GM19455 (cell line): ENCODE results near the gene TKTL2.

Experiments
- ATAC-seq: cut with Tn5 transposase; IDR thresholded peaks from one replicate; pipeline ENCODE4 v1.9.1; 2021; ENCODE audit not compliant: unreplicated experiment

The TKTL2 gene, protein sequence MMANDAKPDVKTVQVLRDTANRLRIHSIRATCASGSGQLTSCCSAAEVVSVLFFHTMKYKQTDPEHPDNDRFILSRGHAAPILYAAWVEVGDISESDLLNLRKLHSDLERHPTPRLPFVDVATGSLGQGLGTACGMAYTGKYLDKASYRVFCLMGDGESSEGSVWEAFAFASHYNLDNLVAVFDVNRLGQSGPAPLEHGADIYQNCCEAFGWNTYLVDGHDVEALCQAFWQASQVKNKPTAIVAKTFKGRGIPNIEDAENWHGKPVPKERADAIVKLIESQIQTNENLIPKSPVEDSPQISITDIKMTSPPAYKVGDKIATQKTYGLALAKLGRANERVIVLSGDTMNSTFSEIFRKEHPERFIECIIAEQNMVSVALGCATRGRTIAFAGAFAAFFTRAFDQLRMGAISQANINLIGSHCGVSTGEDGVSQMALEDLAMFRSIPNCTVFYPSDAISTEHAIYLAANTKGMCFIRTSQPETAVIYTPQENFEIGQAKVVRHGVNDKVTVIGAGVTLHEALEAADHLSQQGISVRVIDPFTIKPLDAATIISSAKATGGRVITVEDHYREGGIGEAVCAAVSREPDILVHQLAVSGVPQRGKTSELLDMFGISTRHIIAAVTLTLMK

DNA sequence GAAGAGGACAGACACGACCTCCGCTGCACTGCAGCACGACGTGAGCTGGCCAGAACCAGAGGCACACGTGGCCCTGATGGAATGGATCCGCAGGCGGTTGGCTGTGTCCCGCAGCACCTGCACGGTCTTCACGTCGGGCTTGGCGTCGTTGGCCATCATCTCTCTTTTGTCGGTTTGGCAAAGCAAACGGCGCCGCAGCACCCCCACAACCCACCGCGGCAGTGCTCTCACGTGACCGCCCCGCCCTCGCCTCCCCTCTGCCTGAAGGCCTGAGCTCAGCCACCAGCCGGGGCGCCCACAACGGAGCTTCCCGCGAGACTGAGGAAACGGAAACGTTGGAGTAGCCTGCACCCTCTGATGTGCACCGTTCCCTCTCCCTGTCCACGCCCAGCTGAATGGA, at the start of gene TKTL2:
Gene TKTL2 (minus strand): TSS at position 179 of the 400 bp plus-strand sequence. CDS start 20 bp downstream, at position 159.
- ATAC-seq = no peak

DNA sequence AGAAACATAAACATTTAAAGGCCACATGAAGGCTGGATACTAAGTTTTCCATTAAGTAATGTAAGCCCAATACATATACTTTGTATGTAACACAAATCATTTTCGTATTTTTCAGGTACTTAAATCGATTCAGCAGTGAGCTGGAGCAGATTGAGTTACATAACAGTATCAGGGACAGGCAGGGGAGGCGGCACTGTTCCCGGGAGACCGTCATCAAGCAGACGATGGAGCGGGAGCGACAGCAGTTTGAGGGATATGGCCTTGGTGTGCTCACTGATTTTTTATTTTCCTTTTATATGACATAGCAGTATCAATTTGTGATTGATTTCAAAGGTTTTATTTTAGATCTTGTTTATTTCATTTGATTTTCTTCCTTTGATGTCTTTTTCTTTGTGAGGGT, 41.6 kb upstream of the TKTL2 start:
- ATAC-seq = no peak

DNA sequence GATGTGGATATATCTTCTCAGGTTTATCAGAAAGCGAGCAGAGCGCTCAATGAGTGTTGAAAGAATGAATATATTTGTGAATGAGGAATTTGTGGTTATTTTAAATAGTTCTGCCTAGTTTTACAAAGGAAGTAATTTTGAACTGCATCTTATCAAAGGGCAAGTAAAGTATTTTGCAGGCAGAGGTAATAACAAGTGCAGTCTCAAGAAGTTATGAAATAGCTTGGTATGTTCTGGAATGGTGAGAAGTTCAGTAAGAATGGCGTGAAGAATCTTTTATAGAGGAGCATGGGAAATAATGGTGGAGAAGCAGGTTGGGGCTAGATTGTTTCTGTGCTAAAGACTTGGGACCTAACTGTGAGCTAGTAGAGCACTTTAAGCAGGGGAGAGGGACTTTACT, 31.8 kb upstream of the TKTL2 start:
- no peak for ATAC-seq

DNA sequence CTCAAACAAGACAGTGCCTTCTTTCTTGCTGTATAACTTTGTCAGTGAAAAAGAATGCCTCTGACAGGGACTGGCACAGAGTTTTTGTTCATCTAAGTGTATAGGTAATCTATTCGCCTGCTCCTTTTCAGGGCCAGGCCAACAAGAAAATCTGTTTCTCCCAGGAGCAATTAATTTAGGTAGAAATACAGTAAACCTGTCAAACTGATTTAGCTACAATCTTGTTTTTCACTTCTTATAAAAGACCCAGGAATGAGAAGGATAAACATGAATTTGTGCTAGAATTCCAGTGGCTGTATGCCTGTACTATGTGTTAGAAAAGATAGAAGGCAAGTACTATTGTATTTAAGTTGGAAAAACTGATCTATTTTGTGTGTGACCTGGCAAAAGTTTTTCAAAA, 27.0 kb upstream of the TKTL2 start:
- no peak for ATAC-seq

DNA sequence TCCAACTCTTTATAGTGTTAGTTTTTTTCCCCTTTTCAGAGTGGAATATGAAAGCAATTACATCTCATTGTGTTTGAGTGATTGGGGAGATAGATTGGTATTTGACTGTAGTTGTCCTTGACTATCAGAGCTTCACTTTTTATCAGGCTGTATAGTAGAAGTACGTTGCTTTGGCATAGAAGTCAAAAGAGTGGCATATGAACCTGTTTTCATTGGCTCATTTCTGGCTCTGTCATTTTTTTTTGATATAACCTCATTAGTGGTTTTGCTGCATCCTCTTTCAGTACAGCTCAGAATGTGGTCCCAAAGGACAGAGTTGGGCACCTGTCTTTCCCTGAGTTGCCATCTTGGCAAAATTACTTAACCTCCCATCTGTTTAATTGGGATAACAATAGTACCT, 22.3 kb upstream of the TKTL2 start:
- ATAC-seq = peak; percentile 14

DNA sequence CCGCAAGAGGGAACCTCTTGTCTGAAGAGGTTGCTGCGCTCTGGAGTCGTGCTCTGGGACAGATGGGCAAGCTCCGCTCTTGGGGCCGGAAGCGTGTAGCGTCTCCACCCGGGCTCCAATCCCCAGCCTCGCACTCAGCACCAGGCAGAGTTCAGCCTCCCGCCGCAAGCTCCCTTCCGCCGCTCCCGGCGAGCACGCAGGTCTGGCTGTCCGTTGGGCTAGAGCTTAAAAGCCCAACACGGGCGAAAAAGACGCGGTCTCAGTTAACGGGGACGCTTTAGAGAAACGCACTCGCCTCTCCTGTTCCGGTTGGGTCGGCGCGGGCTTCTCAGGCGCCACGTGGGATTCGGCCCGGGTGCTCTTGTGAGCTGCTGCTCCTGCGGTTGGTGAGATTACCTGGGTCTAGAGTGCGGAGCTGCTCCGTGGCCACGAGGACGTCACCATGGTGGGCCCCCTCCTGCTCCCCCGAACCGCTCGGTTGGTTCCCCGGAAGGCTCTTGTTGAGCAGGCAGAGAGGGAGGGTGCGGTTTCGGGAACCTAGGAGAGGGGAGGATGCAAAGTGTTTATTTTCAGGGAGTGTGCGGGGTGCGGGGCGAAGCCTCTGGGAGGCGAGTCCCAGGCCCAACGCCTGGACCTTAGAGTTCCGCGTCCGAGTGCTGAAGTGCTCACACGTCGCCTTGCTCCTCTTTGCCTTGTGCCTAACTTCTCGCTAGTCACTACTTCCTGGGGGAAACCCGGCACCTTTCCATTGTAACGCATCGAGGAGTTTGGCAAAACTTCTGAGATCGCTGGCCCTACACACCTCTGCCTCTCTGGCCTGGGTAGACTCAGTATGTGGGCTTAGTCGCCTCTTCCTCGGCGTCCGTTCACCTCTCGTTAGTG, 21.0 kb upstream of the TKTL2 start, which contains the start of gene TMA16:
Gene TMA16 (plus strand): TSS at position 331 of the 882 bp plus-strand sequence. CDS start 112 bp downstream, at position 443.
- ATAC-seq = peak; percentile 82

DNA sequence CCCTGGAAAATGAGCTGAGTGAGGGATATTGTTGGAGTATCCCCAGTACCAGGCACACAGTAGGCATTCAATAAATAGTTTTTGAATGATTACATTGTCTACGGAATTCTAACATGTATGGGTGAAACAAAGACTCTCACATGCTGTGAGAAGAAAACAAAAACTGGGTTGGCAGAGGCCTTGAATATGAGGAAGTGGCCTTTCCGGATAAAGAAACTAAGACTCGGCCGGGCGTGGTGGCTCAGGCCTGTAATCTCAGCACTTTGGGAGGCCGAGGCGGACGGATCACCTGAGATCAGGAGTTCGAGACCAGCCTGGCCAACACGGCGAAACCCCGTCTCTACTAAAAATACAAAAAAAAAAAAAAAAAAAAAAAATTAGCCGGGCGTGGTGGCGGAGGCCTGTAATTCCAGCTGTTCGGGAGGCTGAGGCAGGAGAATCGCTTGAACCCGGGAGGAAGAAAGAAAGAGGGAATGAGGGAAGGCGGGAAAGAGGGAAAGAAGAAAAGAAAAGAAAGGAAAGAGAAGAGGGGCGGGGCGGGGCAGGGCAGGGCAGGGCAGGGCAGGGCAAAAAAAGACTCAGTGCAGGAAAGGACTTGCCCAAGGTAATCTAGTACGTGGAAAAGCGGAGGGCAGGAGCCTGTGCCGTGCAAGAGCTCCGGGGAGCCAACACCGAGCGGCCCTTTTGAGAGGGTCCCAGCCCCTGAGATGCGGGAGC, 20.2 kb upstream of the TKTL2 start:
- no peak for ATAC-seq

DNA sequence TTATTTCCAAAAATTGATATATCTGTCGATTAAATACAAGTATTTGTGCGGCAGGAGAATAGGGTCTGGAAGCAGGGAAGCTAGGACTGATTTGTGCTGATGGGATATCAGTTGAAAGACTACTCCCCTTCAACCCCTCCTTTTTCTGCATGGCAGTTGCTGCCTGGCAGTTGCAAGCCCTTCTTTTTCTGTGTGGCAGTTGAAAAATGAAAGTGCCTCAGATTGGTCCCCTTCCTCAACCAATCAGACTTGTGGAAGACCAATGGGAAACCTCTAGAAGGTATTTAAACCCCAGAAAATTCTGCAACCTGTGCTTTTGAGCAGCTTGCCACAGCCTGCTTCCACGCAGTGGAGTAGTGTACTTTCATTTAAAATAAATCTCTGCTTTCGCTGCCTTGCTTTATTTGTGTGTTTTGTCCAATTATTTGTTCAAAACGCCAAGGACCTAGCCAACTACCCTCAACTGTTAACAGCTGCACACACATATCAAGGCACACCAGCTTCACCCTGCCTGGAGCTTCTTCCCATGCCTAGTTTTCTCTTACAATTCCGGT, 19.5 kb upstream of the TKTL2 start:
- ATAC-seq = no peak

DNA sequence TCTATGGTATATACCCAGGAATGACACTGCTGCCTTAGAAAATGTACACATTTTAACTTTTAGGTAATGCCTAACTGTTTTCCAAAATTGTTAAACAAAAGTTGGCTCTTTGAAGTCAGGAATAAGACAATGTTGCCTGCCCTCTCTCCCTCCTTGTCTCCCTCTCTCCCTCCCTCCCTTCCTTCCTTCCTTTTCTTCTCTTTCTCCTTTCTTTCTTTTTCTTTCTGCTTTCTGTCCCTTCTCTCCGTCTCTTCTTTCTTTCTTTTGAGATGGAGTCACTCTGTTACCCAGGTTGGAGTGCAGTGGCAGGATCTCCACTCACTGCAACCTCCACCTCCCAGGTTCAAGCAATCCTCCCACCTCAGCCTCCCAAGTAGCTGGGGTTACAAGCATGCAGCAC, 16.4 kb upstream of the TKTL2 start:
- no peak for ATAC-seq

DNA sequence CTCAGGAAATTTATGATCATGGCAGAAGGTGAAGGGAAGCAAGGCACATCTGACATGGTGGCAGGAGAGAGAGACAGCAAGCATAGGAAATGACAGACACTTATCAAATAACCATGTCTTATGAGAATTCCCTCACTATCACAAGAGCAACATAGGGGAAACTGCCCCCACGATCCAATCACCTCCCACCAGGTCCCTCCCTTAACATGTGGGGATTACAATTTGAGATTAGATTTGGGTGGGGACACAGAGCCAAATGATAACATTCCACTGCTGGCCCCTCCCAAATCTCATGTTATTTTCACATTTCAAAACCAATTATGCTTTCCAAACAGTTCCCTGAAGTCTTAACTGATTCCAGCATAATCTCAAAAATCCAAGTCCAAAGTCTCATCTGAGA, 12.8 kb upstream of the TKTL2 start:
- no peak for ATAC-seq

DNA sequence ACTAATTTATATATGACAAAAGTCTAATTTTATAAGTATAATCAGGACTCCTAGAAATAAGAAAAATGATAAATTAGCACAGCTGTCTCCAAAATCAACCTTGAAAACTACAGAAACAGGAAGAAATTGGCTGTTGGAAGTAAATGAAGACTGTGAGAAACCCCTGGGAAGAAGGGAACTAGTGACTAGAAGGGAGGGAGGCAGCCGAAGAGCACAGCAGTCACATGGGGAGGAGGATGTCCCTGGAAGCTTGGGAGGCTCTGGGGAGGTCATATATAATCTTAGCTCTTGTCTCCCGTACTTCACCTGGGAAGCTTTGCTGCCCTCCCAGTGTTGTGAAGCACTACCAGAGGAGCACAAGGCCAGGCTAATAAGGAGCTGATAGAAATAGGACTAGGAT, 12.0 kb upstream of the TKTL2 start:
- no peak for ATAC-seq

DNA sequence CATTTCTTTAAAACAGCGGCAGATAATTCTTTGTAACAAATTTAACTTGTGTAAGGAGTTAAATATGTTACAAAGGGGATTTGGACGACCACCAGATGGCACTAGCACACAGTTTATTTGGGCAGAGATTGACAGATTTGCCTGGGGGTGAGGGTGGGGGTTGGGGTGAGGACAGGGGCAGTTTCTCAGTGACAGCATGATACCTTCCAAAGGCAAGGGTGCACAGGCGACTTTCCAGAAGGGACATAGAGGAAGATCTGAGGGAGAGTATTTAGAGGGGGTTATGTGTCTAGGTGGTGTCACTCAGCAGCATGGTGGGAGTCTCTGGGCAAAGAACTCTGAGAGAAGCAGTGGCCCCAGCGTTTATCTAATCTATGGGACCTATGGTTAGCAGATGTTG, 11.4 kb upstream of the TKTL2 start:
- ATAC-seq = peak; percentile 49

DNA sequence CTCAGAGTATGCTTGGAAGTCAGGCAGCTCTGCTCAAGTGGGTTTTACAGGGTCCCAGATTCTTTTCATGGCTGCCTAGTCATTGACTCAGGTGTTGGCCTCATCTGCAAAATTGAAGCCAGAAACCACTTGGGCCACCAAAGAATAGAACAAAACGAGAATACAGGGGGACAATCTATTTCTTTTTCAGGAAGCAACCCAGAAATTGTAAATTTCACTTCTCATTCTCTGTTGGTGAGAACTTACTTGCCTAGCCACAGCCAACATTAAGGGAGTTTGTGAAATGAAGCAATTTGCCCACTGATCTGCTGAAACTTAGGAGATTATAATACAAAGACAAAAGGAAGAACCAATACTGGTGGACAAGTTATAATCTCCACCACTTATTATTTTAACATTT, 8.6 kb upstream of the TKTL2 start:
- ATAC-seq = peak; percentile 65

DNA sequence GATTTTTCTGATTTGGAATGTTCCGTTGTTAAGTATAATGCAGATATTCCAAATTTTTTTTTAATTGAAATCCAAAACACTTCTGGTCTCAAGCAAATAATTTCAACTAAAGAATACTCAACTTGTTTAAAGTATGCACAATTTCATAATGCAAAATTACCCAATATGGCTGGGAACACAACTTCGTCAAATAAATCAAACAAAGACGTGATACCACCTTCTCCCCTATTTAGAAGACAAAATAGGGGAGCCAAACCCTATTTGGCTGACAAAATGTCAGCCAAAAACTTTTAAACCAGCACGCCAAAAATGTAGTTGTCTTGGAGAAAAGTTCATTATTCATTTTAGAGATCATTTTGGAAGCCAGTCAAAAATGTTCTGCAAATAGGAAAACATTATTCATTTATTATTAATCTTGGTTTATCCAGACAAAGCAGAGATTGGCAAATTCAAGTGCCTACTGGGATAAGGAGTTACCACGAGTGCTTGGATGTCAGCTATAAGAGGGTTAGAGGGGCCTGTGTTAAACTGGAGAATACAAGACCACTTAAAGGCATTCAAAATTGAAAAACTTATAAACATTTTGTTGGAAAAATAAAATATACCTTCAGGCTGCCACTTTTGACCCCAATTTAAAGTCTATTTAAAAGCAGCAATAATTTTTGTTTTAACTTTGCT, 3.3 kb upstream of the TKTL2 start:
- ATAC-seq = no peak

DNA sequence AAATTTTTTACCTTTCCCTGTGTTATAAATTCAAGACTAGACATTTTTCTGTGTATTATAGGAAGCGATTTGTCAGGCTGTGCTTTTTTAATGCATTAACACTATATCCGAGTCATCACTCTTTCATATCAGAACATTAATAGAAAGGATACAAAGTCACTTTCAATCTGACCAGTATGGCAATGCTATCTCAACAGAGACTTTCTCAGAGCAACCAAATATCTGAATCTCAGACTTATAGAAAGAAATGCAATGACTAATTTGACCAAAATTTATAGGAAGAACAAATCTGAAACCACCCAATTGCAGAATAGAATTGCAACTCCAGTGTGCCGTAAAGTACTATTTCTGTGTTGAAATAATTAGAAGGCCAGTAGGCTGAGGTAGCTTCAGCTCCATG, 473 bp upstream of the TKTL2 start:
- no peak for ATAC-seq

DNA sequence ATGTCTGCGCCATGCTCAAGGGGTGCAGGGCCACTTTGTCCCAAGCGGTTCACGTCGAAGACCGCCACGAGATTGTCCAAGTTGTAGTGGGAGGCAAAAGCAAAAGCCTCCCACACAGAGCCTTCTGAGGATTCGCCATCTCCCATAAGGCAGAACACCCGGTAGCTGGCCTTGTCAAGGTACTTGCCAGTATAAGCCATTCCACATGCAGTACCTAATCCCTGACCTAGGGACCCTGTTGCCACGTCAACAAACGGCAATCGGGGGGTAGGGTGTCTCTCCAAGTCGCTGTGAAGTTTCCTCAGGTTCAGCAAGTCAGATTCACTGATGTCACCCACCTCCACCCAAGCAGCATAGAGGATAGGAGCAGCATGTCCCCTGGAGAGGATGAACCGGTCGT, 424 bp downstream of the TKTL2 start:
- ATAC-seq = no peak

DNA sequence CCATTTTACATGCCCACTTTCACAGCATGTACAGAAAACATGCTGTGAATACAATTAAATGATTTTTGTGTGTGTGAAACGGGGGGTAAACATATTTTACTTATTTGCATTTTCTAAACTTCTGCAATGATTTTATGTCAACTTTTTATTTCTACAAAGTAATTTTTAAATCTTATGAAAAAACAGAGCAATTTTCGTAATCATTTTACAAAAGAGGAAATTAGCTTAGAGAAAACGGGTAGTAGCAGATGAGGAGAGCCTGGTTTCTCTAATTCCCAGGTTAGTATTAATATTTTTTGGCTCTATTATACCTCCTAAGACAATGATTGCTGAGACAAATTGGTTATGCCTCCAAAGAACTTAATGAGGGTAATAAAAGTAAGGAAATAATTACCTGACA, 3.2 kb downstream of the TKTL2 start:
- ATAC-seq = no peak

DNA sequence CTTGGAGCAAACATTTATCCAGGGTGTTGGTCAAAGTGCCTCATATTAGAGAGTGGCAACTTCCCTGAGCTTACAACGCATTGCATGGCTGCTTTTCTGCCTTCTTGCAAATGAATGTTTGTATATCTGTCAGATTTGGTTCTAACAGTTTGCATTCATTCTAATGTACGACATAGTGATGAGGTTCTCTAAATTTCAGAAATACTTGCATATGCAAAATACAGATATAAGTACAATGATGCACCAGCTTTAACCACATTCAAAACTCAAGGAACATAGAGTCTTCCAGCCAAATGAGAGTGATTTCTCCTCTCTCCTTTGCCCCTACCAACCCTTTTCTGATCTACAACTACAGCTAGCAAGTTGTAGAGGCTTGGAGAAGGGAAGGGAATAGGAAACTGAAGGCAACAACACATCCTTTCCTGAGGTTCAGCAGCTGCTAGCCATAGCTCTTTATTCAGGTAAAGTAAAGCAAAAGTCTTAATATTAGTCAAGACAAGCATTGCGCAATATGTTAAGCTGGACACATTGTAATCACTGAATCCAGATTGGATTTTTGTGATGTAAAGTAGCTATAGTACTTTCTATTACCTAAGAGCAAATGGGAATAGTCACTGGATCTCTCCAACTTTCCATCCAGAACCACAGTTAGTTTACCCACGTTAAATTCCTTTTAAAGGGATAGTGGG, 6.3 kb downstream of the TKTL2 start:
- ATAC-seq = no peak

DNA sequence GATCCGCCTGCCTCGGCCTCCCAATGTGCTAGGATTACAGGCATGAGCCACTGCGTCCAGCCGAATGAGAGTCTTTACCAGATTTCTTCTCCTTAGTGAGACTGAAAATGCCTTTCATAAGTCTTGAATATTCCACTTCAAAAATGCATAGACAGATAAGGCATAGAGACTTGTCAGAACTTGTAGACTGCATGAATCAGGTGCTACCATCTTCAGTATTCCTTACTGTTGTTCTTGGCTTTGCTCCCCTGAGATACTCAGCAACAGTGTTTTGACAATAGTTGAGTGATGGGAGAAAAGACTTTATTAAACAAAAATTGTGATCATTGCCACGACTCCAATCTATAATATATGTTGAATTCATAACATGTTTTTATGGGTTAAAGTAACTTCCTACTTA, 11.0 kb downstream of the TKTL2 start:
- ATAC-seq = no peak
